Measurements from ENCODE around the gene CDYL2.

- TF ChIP-seq CTCF (IDR thresholded peaks at IDR 0.05; ENCODE audit: low read depth, low read length, poor library complexity, severe bottlenecking) = no peak
- TF ChIP-seq EZH2phosphoT487 (IDR thresholded peaks at IDR 0.05; ENCODE audit: borderline replicate concordance, low read length) = no peak
Observed at GRCh38 chr16:80611171-80611929, 193.0 kb downstream of the CDYL2 start.

All from DOHH2 (cell line).